NCI-H2081 (cell line): ENCODE data around the gene PCLAF.
A peak's percentile ranks its signal among the peaks of the same experiment; 100 is the strongest.
"Not testable (repeated sequence)": the region's sequence is repeated elsewhere in the genome, so short reads cannot be mapped to it uniquely, and the experiment has no call there.

Source experiments
- DNase-seq, 2 experiments: peaks; one replicate each; lab custom pipeline; 2025; lab: John Stamatoyannopoulos, UW

The PCLAF gene

DNA sequence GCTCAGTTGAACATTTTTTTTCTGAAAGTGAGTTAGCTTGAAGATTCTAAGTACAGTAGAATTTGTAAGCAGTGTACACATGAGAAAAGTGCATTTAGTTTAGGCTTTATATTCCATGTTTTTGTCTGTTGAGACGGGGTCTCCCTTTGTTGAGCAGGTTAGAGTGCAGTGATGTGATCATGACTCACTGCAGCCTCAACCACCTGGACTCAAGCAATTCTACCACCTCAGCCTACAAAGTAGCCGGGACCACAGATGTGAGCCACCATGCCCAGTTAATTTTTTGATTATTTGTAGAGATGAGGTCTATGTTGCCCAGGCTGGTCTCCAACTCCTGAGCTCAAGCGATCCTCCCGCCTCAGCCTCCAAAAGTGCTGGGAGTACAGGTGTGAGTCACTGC lies 20.0 kb downstream of the PCLAF start:
- DNase-seq, result no peak

- DNase-seq, result no peak
These were observed 24.6 kb downstream of the PCLAF start for GRCh38 chr15:64356710-64357040.

DNA sequence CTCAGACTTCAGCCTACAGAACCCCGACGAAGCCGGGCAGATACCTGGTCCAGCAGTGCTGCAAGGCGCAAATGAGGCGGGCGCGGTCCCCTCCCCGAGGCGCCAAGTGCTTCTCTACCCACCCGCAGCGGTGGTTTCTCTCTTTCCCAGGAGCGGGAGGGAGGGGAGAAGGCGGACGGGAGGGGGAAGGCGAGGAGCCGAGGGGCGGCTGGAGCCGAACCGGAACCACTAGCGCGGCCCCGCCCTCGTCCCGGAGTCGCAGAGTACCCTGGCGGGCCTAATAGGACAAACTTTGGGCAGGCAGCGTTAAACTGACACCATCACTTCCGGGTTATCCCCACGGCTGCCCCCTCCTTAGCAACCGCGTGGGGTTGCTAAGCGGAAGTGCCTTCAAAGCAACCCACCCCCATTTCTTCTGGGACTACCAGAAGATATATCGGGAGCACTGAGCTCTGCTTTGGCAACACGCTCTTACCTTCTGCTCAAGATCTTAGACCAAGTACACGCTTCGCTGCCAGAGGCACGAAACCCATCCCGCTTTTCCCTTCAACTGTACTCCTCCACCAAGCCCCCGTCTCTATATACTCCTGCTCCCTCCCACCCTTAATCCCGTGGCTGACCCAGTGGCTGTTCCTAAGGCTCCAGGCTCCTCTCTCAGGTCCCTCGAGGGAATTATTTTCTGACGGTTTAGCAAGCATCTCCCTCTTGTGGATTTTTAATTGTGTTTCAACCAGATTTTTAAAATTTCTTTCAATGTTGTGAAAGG lies 25.1 kb downstream of the PCLAF start, which contains the start of gene CSNK1G1:
Gene CSNK1G1 (minus strand): TSS at position 230 of the 766 bp plus-strand sequence. CDS start 55,674 bp downstream, outside the sequence.
- DNase-seq, result peak; percentile 92 to 97

DNA sequence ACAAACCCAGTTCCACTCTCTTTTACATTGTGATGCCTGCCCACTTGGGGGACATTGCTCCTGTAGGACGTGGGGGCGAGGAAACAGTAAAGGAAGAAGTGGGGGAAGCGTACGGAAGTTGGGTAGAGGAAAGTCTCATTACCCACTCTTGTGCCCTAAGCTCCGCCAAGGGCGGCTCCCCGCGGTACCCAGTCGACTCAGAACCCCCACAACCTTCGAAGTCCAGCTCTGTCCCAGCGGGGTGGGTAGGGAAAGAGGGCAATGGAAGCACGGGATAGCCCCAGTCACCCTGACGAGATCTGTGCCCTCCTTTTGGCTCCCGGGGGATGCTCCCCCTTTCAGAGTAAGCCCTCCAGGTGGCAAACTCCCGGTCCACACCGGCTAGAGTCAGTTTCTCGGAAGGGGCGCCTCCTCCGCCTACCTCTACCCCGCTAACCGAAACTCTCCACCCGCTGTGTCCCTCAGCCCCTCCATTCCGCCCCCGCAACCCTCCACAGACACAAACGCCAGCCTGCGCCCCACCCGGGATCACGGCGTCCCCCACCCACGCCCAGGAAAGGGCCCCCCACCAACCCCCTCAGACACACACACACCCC lies 25.8 kb downstream of the PCLAF start:
- peak; percentile 11 to 14 for DNase-seq

DNA sequence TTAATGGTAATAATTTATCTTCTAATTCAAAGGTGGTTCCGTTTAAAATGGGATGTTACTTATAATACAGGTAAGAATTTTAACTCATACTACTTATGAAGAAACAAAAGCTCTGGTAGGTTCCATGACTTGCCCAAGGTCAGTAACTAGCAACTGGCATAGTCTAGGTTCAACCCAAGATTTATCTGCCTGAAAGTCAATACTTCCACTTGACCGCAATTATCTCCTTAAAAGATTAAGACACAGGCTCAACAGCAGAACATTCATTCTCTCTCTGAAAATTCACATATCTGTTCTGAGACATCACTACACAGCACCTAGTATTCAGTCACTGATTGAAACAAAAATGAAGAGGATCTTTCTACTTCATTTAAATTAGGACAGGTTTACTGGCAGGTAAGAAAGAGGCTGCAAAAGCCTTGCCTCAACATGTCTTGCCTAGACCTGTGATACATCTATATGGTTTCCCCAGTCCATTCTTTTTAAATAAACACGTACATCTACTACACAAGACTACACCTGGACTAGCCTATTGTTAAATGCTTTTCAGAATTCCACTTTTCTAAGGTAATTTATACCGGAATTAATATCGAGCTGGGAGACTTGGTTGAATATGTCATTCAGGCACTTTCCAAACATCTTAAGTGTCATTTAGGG lies 26.4 kb downstream of the PCLAF start:
- no peak for DNase-seq

DNA sequence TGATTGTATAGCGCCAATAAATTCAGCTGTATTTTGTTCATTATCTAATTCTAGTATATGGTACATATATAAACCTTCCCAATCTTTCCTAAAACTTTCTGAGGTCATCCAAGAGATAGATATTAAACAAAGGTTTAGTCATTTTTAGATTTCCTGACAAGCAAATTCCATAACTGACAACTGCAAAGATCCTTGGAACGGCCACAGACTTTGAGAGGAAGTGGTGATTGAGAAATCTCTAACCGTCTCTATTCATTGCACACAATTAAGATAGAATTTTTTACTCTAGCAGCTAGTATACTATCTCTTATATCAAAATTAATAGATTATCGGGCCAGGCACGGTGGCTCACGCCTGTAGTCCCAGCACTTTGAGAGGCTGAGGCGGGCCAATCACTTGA lies 30.0 kb downstream of the PCLAF start:
- DNase-seq, result no peak

DNA sequence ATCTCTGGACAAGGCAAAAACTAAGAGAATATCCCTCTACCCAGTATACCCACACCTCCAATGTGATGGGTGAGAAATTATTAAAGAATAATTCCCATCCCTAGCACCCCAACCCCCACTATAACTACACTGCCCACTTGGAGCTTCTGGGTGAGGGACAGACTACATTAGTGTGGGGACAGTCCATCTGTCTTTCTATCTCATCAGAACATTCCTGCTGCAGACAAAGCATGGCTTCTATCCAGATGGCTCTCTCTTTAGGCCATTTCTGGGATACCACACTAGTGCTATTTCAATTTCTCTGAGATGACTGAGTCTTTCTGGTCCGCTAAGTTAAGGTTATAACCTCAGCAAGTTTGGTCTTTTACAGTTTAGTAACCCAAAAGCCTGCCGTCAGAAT lies 31.9 kb downstream of the PCLAF start:
- no peak for DNase-seq

DNA sequence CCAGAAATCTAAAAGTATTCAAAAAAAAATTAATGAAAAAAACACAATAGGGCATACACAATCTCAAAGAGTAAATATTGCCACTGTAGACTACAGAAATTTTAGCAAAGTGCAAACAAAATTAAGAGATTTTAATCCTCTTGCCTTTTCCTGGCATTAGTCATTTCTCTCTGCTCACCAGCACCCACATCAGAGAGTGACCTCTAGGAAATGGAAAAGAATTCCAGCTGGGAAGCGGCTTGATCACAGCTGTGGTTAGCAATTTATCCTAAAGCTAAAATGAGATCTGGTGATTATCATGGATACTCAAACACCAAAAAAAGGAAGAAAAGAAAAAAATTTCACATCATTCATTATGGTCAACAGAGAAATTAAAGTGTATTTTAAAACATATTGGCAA lies 32.8 kb downstream of the PCLAF start:
- no peak for DNase-seq

- not testable (repeated sequence) for DNase-seq
These were observed 35.0 kb downstream of the PCLAF start for GRCh38 chr15:64346242-64346641.

DNA sequence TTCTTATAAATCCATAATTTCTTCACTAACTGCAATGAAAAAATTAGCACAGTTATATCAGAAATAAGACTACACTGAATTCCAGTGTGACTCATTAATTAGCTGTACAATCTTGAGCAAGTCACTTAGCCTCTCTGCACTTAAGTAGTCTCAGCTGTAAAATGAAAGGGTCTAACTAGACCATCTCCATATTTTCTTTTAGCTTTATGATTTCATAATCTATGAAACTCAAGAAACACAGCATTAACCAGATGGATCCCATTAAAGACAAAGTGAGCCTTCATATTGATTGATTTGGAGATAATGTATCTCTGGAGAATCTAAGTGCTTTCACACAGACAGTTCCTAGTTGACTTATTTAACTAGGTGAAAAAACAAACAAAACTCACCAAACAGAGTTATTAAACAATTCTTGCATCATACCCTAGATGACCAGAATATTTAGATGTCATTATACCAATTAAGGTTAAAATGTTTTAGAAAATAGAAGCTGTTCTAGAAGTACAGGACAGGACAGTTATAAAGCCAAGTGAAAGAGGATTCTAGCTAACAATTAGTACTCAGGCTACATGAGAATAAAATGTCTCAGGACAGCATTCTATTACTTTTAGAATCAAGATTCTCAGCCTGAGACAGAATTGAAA lies 36.5 kb downstream of the PCLAF start:
- DNase-seq, result no peak

- DNase-seq, result no peak
These were observed 37.4 kb downstream of the PCLAF start for GRCh38 chr15:64343841-64344240.

- DNase-seq, result no peak
These were observed 38.0 kb downstream of the PCLAF start for GRCh38 chr15:64343222-64343621.

DNA sequence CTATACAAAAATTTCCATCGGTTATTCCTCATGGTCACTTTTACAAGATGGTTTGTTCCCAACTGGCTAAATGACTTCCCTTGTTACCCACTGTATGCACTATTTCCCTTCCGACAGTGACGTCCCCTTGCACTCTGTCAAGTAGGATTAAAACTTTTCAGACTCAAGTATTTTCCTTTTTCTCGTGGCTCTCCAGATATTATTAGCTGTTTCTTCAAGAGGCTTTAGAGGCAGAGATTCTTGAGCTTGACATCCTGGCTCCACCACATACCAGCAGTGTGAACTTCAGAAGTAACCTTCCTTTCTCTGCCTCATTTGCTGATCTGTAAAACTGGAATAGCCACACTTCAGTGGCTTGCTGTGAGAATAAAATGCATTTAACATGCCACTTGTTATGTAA lies 39.3 kb downstream of the PCLAF start:
- DNase-seq, result no peak

- DNase-seq, result no peak
These were observed 40.9 kb downstream of the PCLAF start for GRCh38 chr15:64340355-64340754.

- no peak for DNase-seq
These were observed 43.5 kb downstream of the PCLAF start for GRCh38 chr15:64337761-64338160.

- DNase-seq, result no peak
These were observed 47.0 kb downstream of the PCLAF start for GRCh38 chr15:64333986-64334929.

DNA sequence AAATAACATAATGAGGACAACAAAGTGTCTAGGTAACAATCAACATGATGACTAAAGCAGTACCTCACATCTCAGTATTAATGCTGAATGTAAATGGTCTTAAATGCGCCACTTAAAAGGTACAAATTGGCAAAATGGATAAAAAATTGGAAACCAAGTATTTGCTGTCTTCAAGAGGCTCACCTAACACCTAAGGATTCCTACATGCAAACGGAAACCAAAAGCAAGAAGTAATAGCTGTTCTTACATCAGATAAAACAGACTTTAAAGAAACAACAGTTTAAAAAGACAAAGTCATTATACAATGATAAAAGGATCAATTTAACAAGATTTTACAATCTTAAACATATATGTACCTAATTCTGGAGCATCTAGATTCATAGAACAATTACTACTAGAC lies 47.7 kb downstream of the PCLAF start:
- DNase-seq, result no peak

GRCh38 chr15:64331668-64332067 lies 49.6 kb downstream of the PCLAF start:
- DNase-seq, result not testable (repeated sequence)

- DNase-seq, result not testable (repeated sequence)
These were observed 54.3 kb downstream of the PCLAF start for GRCh38 chr15:64326975-64327374.

GRCh38 chr15:64326458-64326857 lies 54.8 kb downstream of the PCLAF start:
- not testable (repeated sequence) for DNase-seq

- no peak for DNase-seq
These were observed 56.9 kb downstream of the PCLAF start for GRCh38 chr15:64324165-64324877.
